HG02571 (cell line): ENCODE data around the gene CDC5L.
"Not testable (repeated sequence)": the region's sequence is repeated elsewhere in the genome, so short reads cannot be mapped to it uniquely, and the experiment has no call there.

ENCODE experiments used
- ATAC-seq: cut with Tn5 transposase; IDR thresholded peaks from one replicate; pipeline ENCODE4 v1.9.1; 2021; ENCODE audit warnings: mild to moderate bottlenecking, moderate library complexity; ENCODE audit not compliant: unreplicated experiment

CDC5L gene

GRCh38 chr6:44387346-44388134 lies at the start of gene CDC5L:
CDC5L (plus strand) TSS chr6:44387706; CDS start chr6:44387824, 118 bp downstream.
- ATAC-seq, result peak; percentile 83

GRCh38 chr6:44338228-44339122 lies 49.0 kb upstream of the CDC5L start:
- ATAC-seq, result peak; percentile 54

- ATAC-seq, result no peak
Measured at GRCh38 chr6:44339301-44339700, 48.2 kb upstream of the CDC5L start.

- no peak for ATAC-seq
Measured at GRCh38 chr6:44339763-44340625, 47.5 kb upstream of the CDC5L start.

GRCh38 chr6:44341095-44341890 lies 46.2 kb upstream of the CDC5L start:
- no peak for ATAC-seq

- no peak for ATAC-seq
Measured at GRCh38 chr6:44342052-44342451, 45.5 kb upstream of the CDC5L start.

- no peak for ATAC-seq
Measured at GRCh38 chr6:44342489-44342888, 45.0 kb upstream of the CDC5L start, which contains the start of gene SPATS1. SPATS1 (plus strand) TSS chr6:44342650; CDS start chr6:44343096, 446 bp downstream.

- ATAC-seq, result not testable (repeated sequence)
Measured at GRCh38 chr6:44346818-44347217, 40.7 kb upstream of the CDC5L start.

- no peak for ATAC-seq
Measured at GRCh38 chr6:44349904-44350649, 37.4 kb upstream of the CDC5L start.

- ATAC-seq, result not testable (repeated sequence)
Measured at GRCh38 chr6:44350650-44350994, 36.9 kb upstream of the CDC5L start.

GRCh38 chr6:44352259-44352658 lies 35.2 kb upstream of the CDC5L start:
- no peak for ATAC-seq

GRCh38 chr6:44353336-44353735 lies 34.2 kb upstream of the CDC5L start:
- ATAC-seq, result no peak

- no peak for ATAC-seq
Measured at GRCh38 chr6:44355640-44356039, 31.9 kb upstream of the CDC5L start.

GRCh38 chr6:44356487-44356886 lies 31.0 kb upstream of the CDC5L start:
- no peak for ATAC-seq

- ATAC-seq, result no peak
Measured at GRCh38 chr6:44359973-44360372, 27.5 kb upstream of the CDC5L start.

GRCh38 chr6:44361947-44362346 lies 25.6 kb upstream of the CDC5L start:
- no peak for ATAC-seq

- ATAC-seq, result no peak
Measured at GRCh38 chr6:44363377-44363926, 24.1 kb upstream of the CDC5L start.

GRCh38 chr6:44366781-44367180 lies 20.7 kb upstream of the CDC5L start:
- ATAC-seq, result no peak

- no peak for ATAC-seq
Measured at GRCh38 chr6:44367681-44368080, 19.8 kb upstream of the CDC5L start.
